GM18517 (cell line): Measurements from ENCODE around the gene LTBP3.
A peak's percentile ranks its signal among the peaks of the same experiment; 100 is the strongest.

Experiments used
- ATAC-seq: cut with Tn5 transposase; IDR thresholded peaks from one replicate; pipeline ENCODE4 v1.9.1; 2021; ENCODE audit warnings: mild to moderate bottlenecking, moderate library complexity; ENCODE audit not compliant: unreplicated experiment

LTBP3 gene

DNA sequence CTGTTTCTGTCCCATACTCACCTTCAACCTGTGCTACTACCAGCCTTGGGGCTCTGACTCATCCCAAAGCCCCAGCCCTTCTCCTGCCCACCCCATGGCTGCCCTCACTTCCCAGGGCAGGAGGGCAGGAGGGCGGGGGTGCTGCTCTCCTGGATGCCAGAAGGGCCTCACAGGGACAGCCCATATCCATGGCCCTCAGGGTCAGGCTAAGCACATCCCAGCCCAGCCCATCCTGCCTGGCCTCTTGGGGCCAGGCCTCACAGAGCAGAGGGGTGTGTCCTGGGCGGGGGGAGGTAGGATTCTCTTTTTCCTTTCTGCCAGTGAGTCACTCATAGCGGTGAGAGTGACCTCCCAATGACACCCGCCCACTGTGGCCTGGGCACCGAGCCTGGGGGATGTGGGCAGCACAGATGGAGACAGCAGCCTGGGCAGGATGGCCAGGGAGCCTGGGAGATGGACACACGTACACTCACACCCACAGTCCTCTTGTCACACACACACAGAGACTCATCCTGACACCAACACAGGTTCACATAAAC is 2.4 kb downstream of the LTBP3 start:
- ATAC-seq = no peak

DNA sequence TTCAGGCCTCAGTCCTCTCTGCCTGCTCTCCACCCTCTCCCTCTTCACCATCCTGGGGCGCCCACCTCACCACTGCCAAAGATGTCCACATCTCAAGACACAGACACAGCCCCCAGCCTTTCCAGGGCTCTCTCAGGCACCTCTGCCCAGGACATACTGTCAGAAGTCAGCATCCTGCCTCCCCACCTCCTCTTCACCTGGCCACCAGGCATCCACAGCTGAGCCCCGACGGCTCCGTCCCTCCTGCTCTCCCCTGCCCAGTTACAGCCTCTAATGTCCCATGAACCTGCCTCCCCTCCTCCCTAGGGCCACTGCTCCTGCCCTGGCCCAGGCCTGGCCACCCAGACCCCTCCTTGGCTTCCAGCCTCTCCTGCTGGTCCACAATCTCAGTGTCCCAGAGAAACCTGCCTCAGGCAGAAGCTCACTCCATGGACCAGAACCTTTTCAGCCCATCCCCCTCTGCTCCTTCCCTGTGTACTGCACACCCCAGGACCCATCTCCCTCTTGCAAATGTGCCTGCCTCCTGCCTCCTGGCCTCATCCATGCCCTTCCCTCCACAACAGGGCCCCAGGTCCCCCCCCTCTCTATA is 3.2 kb downstream of the LTBP3 start:
- ATAC-seq = no peak

DNA sequence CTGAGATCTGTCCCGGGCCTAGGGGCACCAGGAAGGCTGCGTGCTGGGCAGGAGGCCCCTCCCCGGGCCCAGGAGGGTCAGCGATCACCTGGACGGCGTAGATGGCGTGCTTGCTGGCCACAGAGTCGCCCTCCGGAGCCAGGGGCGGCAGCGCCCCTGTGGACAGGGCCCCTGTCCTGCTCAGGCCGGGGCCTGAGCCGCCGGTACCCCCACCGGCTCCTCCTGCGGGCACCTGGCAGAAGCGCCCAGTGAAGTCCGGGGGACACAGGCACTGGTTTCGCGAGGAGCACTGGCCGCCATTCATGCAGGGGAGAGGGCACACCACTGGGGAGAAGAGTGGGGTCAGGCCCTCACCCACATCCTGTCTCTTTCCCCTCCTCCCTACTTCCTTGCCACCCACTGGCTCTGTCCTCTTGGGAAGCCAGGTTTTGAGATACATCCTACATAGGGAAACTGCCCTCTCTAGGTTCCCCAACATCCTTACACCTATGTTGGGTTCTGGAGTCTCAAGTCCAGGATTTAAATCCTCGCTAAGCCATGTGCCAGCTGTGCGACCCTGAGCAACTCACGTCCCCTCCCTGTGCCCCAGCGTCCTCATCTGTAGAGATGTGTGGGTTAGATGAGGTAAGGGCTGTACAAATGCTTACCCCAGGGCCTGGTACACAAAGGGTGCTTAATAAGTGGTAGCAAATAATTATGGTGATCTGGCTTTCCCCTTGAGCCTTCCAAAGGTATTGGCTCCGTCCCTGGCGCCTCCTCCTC is 3.9 kb downstream of the LTBP3 start:
- no peak for ATAC-seq

DNA sequence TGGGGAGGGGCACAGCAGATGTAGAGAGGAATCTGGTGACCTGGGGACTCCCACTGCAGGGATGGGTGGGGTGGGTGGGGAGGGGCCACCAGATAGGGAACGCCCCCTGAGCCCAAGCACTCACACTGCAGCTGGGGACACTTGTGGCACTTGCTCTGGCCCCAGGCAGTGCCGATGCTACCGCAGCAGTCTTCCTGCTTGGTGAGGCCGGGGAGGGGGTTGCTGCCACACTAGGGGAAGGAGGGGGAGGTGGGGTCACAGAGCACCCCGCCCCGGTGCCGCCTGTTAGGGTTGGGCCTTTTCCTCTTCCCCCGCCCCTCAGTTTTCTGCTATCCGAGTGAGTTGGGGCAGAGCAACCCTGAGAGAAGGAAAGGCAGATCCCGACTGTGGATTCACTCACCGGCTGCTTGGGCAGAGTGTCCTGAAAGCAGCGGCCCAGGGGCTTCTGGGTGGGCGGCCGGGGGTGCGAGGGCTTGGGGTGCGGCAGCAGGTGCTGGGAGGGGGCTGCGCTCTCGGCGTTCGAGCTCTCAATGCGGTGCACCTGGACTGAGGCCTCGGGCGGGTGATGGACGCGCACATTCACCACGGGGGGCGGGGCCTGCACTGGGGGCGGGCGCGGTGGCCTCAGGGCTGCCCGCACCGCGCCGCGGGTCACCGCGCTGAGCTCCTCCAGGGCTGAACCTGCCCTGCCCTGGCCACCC is 4.7 kb downstream of the LTBP3 start:
- no peak for ATAC-seq

DNA sequence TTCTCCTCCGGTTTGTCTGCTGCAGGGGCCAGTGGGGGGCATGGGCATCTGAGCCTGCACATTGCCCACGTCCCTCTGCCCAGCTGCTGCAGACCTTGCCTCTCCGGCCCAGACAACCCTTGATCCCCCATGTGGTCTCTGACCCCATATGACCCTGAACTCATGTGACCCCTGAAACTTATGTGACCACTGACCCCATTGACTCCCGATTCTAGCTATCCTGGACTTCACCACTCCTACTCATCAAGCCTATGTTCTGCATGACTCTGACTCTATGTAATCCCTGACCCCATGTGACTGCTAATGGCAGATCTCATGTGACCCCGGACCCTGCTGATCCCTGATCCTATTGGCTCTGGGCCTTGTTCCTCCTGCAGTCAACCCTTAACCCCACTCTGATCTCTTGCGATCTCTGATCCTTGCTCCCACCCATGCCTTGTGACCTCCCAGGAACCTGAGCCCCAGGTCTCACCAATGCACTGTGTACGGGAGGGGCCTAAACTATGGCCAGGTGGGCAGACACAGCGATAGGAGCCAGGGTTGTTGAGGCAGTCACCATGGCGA is 5.7 kb downstream of the LTBP3 start:
- no peak for ATAC-seq

DNA sequence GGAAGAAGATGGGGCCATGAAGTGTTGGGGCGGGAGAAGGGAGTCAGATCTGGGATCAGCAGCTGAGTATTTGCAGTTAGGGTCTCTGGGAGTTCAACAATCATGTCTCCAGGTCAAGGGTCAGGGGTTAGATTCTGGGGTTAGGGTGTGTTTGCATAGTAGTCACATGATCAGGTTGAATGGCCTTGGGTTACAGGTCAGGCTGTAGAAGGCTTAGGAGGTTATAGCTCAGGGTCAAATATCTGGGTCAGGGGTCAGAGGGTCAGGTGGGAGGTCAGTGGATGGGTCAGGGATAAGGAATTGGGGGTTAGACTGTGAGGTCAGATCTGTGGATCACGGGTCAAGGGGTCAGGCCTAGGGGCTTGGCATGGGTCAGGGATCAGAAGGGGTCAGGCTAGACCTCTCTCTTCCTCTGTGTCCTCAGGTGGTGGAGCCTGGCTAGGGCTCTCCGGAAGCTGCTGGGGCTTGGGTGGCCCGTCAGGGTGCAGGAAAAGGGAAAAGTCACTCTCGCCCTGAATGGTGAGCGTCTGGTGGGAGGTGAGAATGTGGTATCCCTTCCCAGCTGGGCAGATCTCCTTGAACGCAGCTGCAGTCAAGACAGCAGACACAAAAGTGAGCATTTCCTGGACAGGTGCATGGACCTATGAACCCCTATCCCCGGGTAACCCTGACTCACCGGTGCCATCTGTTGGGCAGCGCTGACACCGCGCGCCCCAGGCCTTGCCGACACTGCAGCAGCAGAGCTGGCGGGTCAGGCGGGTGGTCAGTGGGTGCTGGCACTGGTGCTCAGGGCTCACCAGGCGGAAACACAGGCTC is 6.4 kb downstream of the LTBP3 start:
- ATAC-seq = no peak

DNA sequence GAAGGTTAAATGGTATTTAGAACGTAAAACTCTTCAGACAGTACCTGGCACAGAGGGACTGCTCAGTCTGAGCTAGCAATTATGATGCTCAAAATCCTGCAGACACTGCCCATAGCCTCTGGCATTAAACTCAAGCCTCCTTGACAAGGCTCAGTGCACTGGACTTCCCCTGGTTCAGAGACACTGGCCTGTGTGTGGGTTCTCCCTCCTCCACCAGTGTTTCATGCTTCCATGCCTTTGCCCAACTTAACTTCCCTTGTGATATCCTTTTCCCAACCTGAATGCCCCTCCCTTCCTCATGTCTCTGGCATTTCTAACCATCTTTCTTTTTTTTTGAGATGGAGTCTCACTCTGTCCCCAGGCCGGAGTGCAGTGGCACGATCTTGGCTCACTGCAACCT is 9.1 kb downstream of the LTBP3 start:
- no peak for ATAC-seq

DNA sequence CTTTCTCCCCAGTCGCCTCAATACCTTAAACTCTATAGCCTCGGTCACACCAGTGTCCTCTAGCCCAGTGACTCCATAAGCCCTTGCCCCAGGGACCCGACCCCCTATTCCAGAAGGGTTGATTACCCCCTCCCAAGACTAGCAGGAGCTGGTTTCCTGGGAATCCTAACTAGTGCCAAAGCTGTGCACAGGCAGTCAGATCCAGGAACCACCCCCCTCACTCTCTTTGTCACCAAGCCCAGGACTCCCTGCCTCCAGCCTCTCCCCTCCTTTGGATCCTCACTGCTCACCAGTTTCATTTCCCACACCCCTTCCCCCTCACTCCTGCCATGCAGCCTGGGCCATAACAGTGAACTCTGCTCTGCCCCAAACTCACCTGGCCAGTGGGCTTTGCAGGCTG is 9.8 kb downstream of the LTBP3 start:
- no peak for ATAC-seq

DNA sequence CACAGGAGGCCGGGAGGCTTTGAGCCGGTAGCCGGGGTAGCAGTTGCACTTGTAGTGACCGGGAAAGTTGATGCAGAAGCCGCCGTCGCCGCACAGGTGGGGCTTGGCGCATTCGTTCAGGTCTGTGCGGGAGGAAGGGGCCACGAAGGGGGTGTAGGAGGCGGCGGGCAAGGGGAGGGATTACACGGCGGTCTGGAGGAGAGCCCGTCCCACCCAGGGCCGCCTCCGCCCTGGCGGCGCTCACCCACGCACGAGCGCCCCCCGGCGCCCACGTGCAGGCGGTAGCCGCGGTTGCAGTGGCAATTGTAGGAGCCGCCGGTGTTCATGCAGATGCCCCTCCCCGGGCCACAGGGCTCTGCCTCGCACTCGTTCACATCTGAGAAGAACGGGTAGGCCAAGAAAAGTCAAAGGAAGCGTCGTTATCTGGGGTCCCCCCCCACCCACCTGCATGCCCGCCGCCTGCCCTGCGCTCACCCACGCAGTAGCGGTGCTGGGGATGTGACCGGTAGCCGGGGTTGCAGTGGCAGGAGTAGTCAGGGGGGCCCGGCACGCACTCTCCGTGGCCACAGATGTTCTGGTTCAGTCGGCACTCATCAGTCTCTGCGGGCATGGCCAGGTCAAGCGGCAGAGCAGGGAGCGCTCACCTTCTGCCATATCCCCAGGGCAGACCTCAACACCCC is 10.6 kb downstream of the LTBP3 start:
- no peak for ATAC-seq

DNA sequence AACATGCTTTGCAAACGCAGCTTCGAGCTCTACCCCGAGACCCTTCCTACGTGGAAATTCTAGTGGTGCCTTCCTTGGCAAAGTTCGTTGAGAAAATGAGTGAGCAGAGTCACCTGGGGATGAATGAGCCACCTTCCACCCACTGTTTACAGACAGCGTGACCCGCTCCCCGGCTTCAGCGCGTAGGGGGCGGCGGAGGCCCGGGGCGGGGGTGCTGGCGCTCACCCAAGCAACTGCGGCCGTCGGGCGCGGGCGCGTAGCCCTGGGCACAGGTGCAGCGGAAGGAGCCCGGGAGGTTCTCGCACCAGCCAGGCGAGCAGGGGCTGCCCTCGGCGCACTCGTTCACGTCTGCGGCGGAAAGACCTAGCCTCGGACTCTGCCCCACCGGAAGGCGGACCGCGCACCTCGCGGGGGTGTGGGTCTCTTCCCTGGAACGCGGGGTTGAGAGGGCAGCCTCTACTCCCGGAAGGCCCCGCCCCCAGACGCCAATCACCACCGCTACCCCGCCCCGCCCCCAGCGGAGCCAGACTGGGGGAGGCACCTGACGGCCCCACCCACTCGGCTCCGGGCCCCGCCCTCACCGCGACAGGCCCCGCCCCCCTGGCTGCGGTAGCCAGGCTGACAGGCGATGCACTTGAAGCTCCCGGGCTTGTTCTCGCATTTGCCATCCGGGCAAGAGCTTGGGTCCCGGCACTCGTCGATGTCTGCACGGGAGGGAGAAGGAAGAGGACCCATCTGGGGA is 11.8 kb downstream of the LTBP3 start:
- ATAC-seq = peak; percentile 45

DNA sequence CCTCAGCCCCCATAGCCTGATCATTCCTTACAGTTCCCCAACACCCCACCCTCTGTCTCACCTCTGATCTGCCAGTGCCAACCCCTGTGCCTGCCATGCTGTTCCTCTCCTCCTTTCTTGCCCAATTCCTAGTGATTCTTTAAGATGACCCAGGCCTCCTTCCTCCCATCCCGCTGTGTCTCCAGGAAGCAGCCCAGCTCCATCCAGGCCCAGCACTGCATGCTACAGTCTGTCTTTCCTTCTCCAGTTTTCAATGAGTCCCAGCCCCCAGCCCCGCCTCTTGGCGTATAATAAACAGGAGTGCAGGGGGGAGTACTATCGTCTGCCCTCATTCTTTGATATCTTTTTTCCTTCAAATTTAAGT is 12.3 kb downstream of the LTBP3 start:
- ATAC-seq = no peak

DNA sequence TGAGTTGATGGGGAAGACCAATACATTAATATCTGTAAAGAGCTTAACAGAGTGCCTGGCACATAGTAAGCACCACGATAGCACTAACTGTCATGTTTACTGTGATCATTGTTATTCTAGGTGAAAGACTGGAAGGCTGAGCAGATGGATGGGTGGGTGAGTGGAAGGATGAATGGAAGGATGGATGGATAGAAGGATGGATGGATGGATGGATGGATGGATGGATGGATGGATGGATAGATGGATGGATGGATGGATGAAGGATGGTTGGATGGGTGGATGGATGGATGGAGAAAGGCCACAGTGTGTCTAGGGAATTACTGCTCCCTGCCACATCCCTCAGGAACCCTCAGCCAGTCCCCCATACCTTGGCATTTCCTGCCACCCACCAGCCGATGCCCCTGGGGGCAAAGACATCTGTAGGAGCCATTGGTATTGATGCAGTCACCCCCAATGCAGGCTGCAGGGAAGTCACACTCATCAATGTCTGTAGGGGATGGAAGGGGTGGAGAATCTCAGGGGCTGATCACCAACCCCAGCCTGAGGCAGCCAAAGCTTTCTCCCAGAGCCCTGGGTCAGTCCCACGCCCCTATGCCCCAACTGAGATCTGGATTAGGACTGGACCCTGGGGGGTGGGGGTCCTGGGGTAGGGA is 15.3 kb downstream of the LTBP3 start:
- no peak for ATAC-seq

DNA sequence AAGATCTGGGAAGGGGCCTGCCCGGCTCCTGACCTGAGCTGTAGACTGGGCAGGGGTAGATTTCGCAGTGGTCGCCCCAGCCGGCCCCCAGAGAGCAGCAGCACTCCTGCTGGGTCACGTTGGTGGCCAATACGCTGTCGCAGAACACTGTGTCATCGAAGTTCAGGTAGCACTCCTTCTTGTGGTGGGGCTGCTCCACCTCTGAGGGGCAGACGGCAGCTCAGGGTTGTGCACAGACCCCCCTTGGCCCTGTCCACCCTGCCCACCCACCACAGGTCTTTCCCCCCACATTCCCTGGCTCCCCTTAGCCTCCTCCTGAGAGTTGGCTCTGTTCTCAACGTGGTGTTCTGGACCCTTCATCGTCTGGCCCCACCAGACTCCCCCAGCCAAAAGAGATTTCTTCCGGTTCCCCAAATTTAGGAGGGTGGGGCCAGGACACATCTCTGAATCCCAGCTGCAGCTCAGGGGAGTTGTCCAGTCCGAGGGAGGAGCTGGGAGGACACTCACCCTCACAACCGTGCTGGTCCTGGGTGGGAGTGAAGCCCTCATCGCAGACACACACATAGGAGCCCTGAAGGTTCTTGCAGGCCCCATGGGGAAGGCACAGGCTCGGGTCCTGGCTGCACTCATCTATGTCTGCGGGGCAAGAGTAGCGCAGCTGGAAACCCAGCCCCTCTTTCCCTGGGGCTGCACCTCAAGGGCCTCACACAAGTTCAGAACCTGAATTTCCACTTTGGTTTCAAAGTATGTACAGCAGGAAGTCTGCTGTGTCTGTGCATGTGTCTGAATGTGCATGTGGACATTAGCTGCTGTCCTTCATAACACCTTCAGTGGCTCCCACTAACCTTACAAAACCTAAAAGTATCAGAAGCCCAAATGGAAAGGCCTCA is 16.8 kb downstream of the LTBP3 start:
- no peak for ATAC-seq

DNA sequence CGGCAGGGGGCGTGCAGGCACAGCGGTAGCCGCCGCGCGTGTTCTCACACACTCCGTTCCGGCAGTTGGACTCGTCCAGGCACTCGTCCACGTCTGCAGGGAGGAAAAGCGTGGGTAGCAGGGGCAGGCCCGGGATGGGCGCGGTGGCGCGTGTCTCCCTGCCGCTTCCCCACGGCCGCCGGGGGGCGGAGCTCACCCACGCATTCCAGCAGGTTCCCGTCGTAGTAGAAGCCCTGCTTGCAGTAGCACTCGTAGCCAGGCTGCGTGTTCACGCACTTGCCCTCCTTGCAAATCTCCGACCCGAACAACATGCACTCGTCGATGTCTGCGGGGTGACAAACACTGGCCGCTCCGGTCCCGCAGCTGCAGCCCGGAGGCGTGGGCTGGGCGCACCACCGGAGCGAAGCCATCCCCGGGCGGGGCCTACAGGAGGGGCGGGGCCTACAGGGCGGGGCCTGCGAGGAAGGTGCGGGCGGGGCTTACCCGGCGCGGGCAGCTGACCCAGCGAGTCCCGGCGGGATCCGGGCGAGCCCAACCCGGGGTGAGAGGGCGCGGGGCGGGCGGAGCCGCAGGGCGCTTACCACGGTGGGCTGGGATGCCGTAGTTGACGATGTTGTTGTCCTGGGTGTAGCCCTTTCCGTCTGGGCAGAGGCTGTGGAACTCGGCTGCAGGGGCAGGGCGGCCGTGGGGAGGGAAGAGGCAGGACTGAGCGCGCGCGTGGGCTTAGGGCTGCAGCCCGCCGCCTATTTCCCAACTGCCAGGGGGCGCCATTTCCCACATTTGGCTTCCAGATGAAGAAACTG is 17.7 kb downstream of the LTBP3 start:
- ATAC-seq = peak; percentile 58

DNA sequence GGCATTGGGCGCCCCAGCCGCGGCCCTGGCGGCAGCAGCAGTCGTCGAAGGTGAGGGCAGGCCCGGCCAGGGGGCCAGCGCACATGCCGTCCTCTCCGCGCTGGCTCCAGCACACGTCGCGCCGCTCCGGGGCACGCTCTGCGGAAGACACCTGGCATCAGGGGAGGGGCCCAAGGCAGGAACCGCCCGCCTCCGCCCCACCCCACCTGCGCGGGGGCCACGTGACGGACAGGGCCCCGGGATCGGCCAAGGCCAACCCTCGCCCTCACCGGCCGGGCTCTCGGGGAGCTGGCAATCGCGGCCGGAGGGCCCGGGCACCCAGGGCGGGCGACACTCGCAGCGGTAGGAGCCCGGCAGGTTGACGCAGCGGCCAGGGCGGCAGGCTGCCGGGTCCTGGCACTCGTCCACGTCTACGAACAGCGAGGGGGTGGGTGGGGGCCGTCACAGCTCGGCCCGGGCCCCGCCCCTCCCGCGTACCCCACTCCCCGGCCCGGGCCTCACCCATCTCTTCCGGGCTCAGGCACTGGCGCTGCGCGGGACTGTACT is 18.3 kb downstream of the LTBP3 start:
- peak; percentile 57 for ATAC-seq

DNA sequence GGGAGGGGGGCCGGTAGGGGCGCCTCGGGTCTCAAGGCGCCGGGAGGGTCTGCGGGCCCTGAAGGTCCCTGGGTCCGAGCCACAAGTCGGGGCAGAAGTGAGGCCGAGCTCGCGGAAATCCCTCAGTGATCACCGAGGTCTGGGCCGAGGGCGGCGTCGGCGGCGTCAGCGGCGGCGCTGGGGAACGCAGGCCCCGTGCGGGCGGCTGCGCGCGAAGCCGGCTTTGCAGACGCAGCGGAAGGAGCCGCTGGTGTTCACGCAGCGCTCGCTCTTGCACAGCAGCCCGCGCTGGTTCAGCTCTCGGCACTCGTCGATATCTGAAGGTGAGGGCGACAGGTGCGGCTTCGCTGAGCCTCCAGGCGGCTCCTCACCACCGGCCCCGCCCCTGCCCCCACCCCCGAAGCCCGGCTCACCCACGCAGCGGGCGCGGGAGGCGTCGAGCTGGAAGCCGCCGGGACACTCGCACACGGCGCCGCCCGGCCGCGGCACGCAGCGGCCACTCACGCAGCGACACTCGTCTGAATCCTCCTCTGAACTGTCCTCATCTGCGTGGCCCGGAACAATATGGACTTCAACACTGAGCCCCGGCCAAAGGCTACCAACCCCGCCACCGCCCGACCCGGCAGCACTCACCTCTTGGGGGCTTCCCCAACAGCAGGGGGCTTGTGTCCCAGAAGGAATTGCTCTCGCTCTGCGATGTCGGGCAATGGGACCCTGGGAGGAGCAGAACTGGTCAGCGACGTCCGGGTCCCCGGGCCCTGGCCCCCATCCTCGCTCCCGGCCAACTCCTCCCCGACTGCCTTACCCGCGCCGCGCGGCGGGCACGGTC is 19.0 kb downstream of the LTBP3 start:
- no peak for ATAC-seq
